ENCODE measurements around the gene CHI3L2.

DNA sequence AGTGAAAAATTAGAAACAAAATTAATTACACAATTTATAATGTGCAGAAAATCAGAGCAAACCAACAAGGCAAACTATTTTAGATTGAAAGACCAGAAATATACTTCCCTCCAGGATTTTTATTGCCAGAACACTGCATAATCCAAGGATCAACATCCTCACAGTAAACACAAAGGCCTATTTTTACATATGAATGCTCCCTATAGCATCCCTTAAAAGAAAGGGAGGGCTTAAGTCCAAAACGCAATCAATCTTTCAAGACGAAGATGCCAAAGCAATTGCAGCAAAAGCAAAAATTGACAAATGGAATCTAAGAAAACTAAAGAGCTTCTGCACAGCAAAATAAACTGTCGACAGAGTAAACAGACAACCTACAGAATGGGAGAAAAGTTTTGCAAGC lies 44.6 kb downstream of the CHI3L2 start:
- TF ChIP-seq POLR2AphosphoS5 (IDR thresholded peaks at IDR 0.05; ENCODE audit: low read depth, low read length), result no peak
- TF ChIP-seq, protein P1, sequence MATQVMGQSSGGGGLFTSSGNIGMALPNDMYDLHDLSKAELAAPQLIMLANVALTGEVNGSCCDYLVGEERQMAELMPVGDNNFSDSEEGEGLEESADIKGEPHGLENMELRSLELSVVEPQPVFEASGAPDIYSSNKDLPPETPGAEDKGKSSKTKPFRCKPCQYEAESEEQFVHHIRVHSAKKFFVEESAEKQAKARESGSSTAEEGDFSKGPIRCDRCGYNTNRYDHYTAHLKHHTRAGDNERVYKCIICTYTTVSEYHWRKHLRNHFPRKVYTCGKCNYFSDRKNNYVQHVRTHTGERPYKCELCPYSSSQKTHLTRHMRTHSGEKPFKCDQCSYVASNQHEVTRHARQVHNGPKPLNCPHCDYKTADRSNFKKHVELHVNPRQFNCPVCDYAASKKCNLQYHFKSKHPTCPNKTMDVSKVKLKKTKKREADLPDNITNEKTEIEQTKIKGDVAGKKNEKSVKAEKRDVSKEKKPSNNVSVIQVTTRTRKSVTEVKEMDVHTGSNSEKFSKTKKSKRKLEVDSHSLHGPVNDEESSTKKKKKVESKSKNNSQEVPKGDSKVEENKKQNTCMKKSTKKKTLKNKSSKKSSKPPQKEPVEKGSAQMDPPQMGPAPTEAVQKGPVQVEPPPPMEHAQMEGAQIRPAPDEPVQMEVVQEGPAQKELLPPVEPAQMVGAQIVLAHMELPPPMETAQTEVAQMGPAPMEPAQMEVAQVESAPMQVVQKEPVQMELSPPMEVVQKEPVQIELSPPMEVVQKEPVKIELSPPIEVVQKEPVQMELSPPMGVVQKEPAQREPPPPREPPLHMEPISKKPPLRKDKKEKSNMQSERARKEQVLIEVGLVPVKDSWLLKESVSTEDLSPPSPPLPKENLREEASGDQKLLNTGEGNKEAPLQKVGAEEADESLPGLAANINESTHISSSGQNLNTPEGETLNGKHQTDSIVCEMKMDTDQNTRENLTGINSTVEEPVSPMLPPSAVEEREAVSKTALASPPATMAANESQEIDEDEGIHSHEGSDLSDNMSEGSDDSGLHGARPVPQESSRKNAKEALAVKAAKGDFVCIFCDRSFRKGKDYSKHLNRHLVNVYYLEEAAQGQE (IDR thresholded peaks at IDR 0.05; ENCODE audit: insufficient read depth in 1 of 2, low read depth in 2 of 2, low read length in 2 of 2), result no peak
- no peak for TF ChIP-seq SIN3A (IDR thresholded peaks at IDR 0.05; ENCODE audit: borderline replicate concordance, insufficient read depth, low read length)
- no peak for TF ChIP-seq TAF1 (IDR thresholded peaks at IDR 0.05; ENCODE audit: borderline replicate concordance, insufficient read depth, low read length)
